ENCODE results near the gene SMARCD3.

DNA sequence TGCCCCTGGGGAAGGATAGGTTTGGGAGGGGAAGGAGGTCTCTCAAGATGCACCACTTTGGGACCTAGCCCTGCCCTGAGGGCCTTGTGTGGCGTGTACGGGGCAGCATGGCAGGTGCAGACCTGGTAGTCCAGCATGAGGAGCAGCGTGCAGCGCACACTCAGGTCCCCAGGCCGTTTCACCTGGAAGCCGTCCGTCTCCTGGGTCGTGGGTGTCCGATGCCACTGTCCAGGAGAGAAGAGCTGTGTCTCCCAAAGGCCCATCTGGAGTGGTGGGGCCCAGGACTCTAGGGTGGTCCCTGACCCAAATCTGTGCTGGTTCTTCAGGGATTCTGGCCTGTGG lies 6.8 kb downstream of the SMARCD3 start:
- TF ChIP-seq, protein P1, sequence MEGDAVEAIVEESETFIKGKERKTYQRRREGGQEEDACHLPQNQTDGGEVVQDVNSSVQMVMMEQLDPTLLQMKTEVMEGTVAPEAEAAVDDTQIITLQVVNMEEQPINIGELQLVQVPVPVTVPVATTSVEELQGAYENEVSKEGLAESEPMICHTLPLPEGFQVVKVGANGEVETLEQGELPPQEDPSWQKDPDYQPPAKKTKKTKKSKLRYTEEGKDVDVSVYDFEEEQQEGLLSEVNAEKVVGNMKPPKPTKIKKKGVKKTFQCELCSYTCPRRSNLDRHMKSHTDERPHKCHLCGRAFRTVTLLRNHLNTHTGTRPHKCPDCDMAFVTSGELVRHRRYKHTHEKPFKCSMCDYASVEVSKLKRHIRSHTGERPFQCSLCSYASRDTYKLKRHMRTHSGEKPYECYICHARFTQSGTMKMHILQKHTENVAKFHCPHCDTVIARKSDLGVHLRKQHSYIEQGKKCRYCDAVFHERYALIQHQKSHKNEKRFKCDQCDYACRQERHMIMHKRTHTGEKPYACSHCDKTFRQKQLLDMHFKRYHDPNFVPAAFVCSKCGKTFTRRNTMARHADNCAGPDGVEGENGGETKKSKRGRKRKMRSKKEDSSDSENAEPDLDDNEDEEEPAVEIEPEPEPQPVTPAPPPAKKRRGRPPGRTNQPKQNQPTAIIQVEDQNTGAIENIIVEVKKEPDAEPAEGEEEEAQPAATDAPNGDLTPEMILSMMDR (conservative IDR thresholded peaks at IDR 0.05 in 1 of 2, IDR thresholded peaks at IDR 0.05 in 1 of 2; ENCODE audit: low read depth in 1 of 2, low read length in 2 of 2) = no peak
- no peak for TF ChIP-seq EZH2 (IDR thresholded peaks at IDR 0.05; ENCODE audit: low read length, missing control alignments)
